Activated CD8-positive, alpha-beta memory T cell treated with anti-CD3 and anti-CD28 coated beads for 48 hours (primary cell): ENCODE measurements around the gene TMX3.

Experiments used
- DNase-seq, 3 experiments: peaks; one replicate each; pipeline ENCODE4 v3.0.0-alpha.2; 2020; ENCODE audit warnings: low read depth in 2 of 3, low spot score in 2 of 3

TMX3 gene

DNA sequence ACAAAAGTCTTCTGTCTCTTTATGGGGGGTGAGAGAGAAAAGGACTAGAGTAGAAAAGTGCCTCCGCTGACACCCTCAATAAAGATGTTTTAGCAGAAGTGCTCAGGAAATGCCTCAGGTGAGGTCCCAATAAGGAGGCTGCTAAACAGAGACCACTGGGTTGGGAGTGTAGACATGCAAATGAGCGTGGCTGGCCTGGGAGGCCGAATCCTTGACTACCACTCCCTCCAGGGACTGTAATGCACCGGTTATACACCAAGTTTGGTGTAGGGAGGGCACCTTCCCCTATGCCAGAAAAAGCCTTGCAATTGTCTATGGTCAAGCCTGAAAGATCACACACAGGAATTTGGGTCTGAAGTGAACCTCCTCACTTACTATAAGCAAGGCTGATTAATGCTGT, 1.8 kb downstream of the TMX3 start:
- no peak for DNase-seq

DNA sequence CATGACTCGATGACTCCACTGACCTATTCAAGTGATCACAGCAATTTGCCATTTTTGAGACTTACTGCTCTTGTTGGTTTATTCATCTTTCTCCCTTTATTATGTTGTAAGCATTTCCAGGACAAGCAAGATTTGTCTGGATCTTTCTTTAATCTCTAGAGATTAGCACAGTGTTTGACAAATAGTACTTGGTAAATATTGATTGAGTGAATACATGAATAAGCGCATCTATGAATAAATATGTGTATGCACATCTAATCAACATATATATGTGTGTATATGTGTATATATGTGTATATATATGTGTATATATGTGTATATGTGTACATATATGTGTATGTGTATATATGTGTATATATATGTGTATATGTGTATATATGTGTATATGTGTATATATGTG, 7.3 kb downstream of the TMX3 start:
- no peak for DNase-seq

DNA sequence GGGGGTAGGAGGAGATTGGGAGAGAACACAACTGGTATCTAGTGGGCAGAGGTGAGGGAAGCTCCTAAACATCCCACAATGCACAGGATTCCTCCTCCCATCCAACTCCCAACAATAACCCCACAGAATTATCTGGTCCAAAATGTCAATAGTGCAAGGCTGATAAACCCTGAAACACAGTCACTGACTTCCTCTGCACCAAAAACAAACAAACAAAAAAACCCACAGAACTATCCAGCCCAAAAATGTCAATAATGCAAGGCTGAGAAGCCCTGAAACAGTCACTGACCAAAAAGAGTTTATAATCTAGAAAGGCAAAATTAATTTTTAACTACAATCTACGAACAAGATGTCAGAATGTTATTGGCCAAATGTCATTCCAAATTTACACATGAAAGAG, 9.8 kb downstream of the TMX3 start:
- DNase-seq, result no peak

DNA sequence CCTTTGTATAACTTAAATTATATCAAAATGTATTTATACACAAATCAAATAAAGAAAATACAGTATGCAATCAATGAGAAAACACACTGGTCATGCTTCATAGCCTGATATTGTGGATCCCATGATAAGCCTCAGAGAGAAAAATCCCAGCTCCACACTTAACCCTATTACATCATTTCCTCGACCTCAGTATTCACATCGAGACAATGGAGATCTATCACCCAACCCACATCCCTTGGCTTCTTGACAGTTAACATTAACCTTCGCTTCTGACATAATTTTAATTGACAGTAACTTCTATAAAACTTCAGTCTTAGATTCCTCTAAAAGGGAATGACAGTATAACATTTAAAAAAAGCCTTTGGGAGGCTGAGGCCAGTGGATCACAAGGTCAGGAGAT, 11.6 kb downstream of the TMX3 start:
- DNase-seq, result no peak

DNA sequence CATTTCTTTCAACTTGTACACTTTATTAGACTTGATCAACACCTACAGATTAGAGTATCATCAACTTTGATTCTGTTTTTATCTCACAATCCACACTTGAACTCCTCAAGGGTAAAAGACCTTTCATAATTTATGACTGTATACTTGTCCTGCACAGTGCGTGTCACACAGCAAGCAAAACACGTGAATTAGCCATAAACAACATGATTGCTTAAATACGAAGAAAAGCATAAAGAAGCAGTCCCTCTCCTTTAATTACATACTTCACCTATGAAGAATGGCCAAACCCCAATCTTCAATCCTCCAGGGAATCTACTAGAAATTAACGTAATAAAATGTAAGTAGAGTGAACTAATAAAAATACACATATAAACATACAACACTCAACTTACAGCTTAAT, 13.6 kb downstream of the TMX3 start:
- no peak for DNase-seq

DNA sequence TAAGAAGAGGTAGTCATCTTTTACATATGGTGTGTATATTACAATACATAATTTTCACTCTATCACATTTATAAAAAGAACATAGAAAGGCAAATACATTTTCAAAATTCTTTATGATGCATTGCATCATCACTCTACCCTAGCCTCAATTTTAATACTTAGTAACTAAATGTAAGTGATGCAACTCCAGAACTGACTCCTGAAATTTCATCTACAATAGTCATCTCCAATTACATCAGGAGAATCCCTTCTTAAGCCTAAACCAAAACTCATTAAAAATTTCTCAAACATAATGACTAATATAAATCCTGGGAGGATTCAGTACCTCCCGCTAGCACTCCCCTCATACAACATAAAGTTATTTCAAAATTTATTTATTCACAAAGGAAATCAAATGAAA, 15.9 kb downstream of the TMX3 start:
- no peak for DNase-seq

DNA sequence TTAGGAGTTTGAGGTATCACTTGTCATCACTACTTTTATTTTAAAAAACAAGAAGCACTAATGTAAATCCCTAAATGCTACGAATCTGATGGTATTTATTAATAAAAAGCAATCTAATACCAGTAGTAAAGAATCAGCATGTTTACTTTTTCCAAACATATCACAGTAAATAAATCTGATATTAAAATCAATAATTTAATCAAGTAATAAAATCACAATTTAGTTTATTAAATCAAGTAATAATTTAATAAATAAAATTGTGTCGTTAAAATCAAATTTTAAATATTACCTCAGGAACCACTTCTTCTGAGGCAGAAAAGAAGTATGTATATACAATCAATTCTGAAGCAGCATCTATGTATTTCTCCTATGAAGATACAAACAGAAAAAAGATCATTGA, 18.0 kb downstream of the TMX3 start:
- no peak for DNase-seq

DNA sequence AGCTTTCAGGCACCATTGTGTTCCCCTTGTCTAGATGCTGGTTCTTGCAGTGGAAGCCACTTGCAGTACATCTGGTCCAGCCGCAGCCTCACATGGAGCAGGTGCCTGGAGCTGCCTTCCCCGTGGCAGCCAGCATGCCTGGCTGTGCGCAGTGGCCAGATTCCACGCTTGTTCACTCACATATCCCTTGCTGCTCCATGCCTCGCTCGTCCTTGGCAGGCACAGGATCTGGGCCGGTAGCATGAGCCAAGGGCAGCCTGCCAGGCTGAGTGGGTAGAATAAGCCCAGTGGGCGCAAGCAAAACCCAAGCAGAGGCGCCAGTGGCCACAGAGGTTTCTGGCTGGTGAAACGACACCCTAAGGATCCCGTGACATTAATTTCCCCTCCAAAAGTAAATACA, 20.6 kb downstream of the TMX3 start:
- no peak for DNase-seq

DNA sequence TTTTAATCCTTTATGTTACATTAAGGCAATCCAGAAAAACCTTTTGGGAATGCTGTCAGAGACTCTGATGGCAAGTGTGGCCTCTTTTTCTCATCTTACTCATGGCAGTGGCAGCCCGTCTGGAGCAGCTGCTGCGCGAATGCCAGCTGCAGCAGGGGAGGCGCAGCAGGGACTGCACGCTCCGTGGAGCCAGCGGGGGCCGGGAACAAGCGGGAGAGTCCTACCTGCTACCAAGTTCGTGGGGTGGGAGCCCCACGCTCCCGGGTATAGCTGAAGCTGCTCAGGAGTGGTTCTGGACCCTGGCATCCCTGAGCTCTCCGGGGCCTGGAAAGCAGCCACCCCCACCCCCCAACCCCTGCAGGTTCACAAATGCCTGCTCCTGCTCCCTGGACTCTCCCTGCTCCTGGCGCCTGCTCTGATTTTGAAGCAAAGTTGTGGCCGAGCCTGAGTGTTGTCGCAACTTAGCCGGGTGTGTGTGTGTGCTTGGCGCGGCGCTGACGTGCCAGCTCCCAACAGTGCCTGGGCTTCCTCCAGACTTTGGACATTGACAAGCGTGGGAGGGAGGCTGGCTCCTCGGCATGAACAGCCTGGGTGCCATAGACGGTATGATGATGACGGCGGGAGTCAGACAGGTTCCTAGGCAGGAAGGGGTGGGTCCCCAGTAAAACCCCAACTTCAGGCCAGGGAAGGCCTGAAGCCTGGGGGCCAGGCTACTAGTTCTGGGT, 21.7 kb downstream of the TMX3 start:
- no peak for DNase-seq

DNA sequence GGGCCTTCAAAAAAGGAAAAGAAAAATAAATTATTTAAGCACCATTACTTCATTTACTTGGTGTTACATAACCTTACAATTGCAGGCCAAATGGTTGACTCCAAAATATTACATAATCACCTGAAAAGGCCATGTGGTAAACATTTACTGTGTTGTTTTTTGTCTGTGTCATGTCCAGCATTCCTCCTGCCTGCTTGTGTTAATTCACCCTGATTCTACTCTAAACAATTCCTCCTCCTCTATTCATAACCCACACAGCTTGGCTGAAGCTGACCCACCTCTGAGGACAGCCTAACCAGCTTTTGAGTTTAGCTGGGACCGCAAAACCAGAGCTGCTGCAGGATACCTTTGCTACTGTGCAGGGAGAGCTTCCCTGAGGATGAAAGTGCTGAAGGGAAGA, 35.4 kb downstream of the TMX3 start:
- no peak for DNase-seq

DNA sequence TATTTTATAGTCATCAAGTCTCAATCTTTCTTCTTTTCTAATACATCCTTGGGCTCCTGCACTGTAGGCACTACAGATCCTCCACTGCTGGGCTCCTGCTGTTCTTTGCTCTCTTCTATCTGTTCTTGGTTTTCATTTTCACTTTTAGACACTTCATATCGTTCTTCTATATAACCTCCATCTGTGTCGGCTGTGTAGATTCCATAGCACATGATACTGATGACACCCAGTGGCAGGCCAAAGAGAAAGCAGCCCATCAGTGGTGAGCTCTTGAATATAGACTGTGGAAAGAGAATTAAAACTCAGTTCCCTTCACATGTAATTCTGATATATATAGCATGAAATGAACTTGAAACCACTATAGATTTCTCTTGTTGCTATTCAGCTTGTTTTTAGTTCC, 38.0 kb downstream of the TMX3 start:
- DNase-seq, result no peak

DNA sequence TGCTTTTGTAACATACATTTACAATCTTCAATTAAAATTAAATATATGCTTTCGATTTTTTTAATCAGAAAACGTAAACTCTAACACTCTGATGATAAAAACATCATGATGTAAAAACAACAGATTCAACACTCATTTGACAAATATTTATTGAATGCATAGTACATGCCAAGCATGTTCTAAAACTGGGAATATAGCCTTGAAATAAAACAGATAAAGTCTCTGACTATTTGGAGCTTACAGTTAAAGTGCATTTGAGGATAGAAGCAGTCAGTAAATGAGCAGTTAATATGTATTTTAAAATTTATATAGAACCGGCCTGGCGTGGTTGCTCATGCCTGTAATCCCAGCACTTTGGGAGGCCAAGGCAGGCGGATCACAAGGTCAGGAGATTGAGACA, 47.8 kb downstream of the TMX3 start:
- no peak for DNase-seq

DNA sequence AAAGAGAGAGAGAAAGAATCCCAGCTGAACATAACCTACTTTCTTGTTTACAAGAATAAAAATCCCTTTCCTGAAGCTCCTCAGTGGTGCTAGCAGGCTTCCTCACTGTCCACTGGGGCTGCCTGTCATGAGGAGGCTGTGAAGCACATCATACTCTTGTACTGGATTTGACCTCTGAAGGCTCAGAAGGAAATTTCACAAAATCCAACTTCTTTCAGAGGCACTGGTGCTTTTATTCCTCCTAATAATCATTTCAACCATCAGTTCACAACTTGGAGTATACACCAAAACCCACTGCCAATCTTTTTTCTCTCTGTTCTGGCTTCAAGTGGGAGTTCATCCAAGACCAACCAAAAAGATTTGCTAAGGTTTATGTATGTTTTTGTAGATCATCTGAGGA, 48.5 kb downstream of the TMX3 start:
- no peak for DNase-seq

DNA sequence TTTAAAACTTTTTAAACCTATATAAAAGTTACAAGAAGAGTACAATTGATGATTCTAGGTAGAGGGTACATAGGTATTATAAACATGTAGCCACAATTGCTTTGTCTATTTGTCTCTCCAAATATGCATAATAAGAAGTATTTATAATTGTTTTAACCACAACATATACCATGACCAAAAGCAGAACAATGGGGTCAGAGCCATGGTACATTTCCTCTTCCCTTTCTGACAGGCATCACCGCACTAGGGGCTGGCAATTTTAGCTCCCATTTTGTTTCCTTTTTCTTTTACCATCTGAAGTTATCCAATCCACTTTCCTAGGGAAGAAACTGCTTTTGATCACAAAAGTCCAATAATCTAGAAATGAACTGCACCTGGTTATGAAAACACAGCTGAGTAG, 49.3 kb downstream of the TMX3 start:
- DNase-seq, result no peak

DNA sequence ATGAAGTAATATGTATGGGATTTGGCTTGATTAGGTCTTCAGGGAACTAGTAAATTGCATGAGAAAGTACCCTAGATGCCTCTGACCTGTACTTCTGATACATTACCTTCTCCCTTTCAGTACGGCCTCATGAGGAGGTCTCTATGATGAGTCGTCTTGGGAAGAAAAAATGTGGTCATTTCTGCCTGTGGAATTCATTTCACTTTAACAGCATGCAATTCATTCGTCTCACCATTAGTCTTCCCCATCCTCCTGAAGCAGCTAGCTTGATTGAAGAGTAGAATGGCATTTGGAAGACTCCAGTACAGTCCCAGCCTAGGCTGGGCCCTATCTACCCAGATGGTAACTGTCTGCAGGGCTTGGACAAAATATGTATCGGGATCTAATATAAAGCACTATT, 52.2 kb downstream of the TMX3 start:
- DNase-seq, result no peak

DNA sequence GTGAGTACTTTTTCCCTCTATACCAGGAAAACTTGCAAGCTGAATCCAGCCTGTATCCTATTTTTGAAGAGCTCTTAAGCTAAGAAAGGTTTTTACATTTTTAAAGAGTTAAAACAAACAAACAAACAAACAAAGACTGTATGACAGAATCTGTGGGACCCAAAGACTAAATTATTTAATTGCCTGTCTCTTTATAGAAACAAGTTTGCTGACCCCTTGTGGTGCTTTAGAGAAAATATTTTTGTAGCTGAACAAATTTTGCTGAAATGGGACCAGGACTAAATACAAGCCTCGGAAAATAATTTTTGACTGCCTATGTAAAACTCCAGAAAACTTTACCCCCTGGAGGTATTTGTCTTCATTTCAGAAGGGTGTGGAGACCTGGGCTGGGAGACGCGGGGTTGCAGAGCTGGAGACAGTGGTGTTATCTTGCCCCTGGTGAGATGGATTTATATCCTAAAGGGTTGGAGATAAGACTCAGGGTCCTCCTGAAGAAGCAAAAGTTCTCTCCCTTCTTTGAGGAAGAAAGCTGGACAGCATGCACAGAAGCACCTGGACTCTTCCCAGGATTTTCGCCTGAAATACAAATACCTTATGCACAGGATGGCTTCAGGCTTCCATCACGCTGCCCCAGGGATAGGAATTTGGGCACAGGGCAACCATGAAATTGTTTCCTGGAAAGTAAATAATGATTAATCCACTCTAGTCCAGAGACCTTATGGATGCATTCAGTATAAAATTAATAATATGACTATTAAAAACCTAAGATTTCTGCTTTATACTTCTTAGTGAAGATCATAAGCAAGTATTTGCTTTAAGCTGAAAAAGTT, 54.3 kb downstream of the TMX3 start:
- no peak for DNase-seq

DNA sequence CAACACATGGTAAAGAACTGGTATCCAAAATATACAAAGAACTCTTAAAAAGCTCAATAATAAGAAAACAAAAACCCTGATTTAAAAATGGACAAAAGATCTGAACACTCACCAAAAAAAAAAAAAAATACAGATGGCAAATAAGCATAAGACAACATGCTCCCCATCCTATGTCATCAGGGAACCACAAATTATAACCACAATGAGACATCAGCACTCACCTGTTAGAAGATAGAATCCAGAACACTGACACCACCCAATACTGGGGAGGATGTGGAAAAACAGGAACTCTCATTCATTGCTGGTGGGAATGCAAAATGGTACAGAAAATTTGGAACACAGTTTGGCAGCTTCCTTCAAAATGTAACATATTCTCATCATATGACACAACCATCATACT, 66.7 kb downstream of the TMX3 start:
- DNase-seq, result no peak

DNA sequence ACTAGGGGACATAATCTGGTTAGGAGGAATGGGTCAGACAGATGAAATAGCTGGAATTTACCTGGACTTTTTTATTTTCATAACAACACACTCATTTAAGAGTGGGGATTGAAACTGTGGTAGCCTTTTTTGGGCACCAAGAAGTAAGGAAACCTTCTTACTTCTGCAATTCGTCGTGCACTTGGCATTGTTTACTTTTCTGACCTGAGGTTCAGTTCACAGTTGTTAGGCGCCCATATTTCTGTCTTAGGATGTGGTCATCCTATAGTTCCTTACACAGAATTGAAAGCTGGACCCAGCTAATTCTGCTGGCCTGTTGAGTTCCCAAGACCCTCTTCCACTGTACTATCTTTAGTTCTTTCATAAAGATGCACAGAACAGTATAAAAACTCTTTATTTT, 72.9 kb downstream of the TMX3 start:
- no peak for DNase-seq

DNA sequence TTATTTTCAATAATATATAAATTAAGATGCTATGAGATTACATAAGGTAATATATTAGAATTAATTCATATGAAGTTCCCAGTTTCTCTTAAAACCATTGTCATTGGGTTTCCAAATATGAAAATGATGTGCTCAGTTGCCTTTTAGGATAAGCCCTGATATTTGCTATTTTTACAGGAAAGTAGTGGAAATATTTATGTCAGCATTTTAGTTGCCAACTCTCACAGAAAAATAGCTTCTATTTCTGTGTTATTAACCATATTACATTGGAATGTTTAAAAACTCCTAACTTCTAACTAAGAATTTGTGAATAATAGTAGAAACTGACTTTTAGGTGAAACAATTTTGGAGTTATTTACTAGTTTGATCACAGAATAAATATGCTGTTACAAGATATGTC, 74.0 kb downstream of the TMX3 start:
- no peak for DNase-seq

DNA sequence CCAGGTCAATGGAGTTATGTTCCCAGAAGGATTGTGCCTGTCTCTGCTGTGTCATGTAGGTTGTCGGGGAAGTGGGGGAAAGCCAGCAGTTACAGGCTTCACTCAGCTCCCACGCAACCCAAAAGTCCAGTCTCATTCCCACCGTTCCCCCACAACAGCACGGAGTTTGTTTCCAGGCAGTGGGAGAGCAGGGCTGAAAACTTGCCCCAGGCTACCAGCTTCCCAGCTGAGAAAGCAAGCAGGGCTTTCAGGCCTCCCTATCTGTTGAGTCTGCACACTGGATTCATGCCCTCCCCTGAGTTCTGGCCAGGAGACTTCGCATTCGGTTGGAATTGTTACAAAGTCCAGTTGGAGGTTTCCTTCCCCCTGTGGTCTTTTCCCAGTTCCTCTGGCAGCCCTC, 76.3 kb downstream of the TMX3 start:
- DNase-seq, result no peak

DNA sequence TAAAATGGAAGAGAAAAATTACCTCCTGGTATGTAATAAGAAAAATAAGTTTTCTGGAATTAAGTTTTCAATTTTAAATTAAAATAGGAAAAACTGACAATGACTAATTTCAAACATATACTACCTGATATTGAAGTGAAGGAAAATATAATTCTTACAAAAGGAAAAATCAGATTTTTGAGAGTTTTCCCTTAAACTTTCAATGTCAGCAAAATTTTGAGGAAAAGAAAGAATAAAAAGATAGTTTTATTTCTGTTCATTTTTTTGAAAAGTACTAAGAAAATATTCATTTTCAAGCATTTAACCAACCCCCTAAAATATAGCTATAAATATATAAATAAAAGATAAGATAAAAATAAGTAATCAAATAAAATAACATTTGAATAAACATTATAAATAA, 87.1 kb downstream of the TMX3 start:
- DNase-seq, result no peak
